GM06990 (cell line): ENCODE results near the gene LHFPL6.

Source experiments
- DNase-seq: peaks from one replicate; pipeline ENCODE4 v3.0.0-alpha.2; 2011; ENCODE audit not compliant: insufficient read length; ENCODE audit errors: extremely low read depth
- H3K27me3 ChIP-seq: replicated peaks from 2 replicates; pipeline ENCODE4 v1.6.0; 2011; ENCODE audit warnings: low read length; ENCODE audit not compliant: control insufficient read depth, insufficient read depth
- H3K36me3 ChIP-seq: 2 replicates; pipeline ENCODE4 v1.5.1; 2011; ENCODE audit warnings: low read length; ENCODE audit not compliant: control insufficient read depth, insufficient read depth
- H3K4me3 ChIP-seq: replicated peaks from 2 replicates; pipeline ENCODE4 v1.5.1; 2011; ENCODE audit warnings: low read depth, mild to moderate bottlenecking, control low read depth, low read length
- TF ChIP-seq, protein P1 (sequence below): IDR thresholded peaks from 2 replicates; pipeline ENCODE4 v1.5.1; 2011; ENCODE audit warnings: low read length, control low read depth, mild to moderate bottlenecking, inconsistent platforms; ENCODE audit not compliant: insufficient read depth, poor library complexity, severe bottlenecking

LHFPL6 gene

DNA sequence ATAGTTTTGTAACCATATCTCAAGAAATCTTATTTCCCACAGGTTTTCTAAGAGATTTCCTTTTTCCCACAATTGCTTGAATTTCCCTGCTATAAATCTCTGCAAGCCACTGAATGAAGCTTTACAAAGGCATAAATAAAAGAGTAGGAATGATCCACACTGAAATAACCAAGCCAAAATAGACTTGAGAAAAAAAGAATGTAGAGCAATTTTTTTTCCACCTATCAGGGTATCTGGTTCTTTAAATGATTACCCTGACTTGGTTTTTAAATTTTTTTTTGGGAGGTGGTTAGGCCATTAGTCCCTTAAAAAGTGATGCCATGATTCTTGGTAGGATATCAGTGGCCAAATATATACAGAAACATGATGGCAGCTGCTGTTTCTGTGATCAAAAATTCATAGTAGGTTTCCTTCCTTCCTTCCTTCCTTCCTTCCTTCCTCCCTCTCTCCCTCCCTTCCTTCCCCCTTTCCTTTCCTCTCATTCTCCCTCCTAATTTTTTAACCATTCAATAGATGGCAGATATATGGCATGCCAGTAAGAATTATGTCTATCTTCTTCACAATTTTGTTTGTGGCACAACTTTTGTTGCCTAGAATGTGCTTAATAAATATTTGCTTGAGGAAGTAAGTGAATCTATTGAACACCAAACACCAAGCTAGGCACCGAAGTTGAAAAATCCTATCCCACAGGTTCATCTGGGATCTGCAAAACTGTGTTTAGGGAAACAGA, 233.7 kb downstream of the LHFPL6 start:
- H3K4me3 ChIP-seq: no peak overlapping the region
- no peaks in the 10 kb centered on the region for H3K36me3 ChIP-seq
- TF ChIP-seq, protein P1, sequence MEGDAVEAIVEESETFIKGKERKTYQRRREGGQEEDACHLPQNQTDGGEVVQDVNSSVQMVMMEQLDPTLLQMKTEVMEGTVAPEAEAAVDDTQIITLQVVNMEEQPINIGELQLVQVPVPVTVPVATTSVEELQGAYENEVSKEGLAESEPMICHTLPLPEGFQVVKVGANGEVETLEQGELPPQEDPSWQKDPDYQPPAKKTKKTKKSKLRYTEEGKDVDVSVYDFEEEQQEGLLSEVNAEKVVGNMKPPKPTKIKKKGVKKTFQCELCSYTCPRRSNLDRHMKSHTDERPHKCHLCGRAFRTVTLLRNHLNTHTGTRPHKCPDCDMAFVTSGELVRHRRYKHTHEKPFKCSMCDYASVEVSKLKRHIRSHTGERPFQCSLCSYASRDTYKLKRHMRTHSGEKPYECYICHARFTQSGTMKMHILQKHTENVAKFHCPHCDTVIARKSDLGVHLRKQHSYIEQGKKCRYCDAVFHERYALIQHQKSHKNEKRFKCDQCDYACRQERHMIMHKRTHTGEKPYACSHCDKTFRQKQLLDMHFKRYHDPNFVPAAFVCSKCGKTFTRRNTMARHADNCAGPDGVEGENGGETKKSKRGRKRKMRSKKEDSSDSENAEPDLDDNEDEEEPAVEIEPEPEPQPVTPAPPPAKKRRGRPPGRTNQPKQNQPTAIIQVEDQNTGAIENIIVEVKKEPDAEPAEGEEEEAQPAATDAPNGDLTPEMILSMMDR: no peak
- no peak for DNase-seq
- peaks cover 2% of the 10 kb centered on the region; the same call in 1 of the 2 replicates for H3K27me3 ChIP-seq

DNA sequence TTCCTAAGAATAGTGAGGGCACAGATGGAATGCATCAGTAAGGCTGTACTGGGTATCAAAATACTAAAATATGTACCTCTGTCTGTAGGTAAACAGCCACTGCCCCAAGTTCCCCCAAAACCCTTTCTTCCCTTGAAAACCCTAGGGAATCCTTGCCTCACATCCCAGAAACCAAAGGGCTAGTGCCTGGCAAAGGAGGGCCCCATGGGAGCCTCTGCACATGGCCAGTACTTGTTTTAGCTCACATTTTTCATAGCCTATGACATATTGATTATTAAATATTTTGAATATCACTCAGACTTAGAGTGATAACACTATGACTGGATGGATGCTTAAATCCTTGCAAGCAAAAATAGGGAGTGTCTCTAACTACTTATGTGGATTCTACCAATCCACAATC, 237.1 kb downstream of the LHFPL6 start:
- TF ChIP-seq, protein P1: no peak
- Histone ChIP-seq H3K36me3 (no peaks in the 10 kb centered on the region), H3K4me3 (no peak overlapping the region), H3K27me3 (0 out of 2 replicates have a peak, but pooled peaks cover 2% of the 10 kb centered on the region)
- no peak for DNase-seq

DNA sequence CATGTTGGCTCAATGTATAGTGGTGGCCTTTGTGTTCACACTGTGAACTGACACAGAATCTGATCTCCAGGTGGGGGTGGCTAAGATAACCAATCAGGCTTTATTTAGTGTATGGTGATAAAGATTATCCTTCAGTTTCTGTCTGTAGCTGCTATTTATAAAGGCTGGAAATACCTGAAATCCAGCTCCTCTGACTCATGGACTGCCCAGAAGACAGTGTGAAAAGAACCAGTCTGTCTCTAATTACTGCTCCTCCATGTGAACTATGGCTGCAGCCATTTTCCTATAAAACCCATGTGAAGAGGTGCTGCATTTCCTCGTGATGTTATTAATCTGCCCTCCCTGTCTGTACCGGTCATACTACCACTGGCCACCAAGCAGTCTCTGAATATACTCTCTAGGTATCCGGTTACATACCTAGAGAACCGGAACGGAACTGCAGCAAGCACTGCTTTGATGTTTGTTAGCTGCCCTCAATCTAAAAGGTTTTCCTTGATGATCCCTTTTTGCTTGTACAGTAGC, 238.0 kb downstream of the LHFPL6 start:
- H3K27me3 ChIP-seq: 0 out of 2 replicates have a peak, but pooled peaks cover 2% of the 10 kb centered on the region
- H3K4me3 ChIP-seq: no peak overlapping the region
- H3K36me3 ChIP-seq: no peaks in the 10 kb centered on the region
- DNase-seq: no peak
- TF ChIP-seq, protein P1: no peak

- Histone ChIP-seq H3K4me3 (no peak overlapping the region), H3K36me3 (no peaks in the 10 kb centered on the region), H3K27me3 (0 out of 2 replicates have a peak, but pooled peaks cover 2% of the 10 kb centered on the region)
- TF ChIP-seq, protein P1: no peak
- no peak for DNase-seq
These were observed 239.6 kb downstream of the LHFPL6 start for GRCh38 chr13:39363382-39363772.

DNA sequence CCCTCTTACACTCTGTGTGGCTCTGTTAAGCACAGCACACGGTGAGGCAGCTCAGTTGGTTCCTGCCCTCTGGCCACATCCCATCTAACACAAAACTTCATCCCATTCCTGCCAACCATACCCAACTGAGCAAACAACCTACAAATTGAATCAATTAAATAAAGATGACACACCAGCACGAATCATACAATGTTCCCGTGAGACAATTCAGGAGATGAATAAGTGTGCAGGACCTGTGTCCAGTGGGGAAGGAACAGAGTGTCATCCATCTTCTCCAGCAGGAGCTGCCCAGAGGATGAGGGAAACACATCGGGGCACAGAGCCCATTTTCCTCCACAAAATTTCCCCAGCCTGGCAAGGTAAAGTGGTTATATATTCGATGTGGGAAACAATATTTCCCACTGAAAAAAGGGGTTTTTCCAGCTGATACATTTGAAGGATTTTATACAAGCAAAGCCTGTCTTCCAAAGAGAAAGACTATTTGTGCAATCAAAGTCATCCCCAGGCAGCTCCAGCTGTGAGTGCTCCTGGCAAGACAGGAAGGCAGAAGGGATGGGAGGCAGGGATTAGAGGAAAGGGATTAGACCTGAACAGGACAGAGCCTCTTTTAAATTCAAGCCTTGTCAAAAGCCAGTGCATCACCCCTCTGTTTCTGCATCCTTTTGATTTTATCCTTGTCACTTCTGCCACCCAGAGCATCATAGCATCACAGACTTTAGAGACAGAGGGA, 240.2 kb downstream of the LHFPL6 start:
- TF ChIP-seq, protein P1: no peak
- 0 out of 2 replicates have a peak, but pooled peaks cover 2% of the 10 kb centered on the region for H3K27me3 ChIP-seq
- H3K4me3 ChIP-seq: no peak overlapping the region
- no peak for DNase-seq
- no peaks in the 10 kb centered on the region for H3K36me3 ChIP-seq
